AG08396 (cell line): ENCODE measurements around the gene NME4.
A peak's percentile ranks its signal among the peaks of the same experiment; 100 is the strongest.
"Not testable (repeated sequence)": the region's sequence is repeated elsewhere in the genome, so short reads cannot be mapped to it uniquely, and the experiment has no call there.

Experiments used
- DNase-seq: peaks from one replicate; pipeline ENCODE4 v3.0.0; 2012; ENCODE audit warnings: low spot score, mixed read lengths

Gene NME4

GRCh38 chr16:397135-397661 is at the start of gene NME4:
Gene NME4, plus strand, starts transcription at chr16:397199. Its CDS starts 24 bp downstream, at chr16:397223.
- peak; percentile 69 for DNase-seq

- DNase-seq, result no peak
Measured at GRCh38 chr16:347203-347602, 49.8 kb upstream of the NME4 start.

GRCh38 chr16:348495-348894 is 48.5 kb upstream of the NME4 start:
- DNase-seq, result not testable (repeated sequence)

- no peak for DNase-seq
Measured at GRCh38 chr16:349211-349610, 47.8 kb upstream of the NME4 start.

- DNase-seq, result no peak
Measured at GRCh38 chr16:350203-350602, 46.8 kb upstream of the NME4 start.

- peak; percentile 58 for DNase-seq
Measured at GRCh38 chr16:351804-352520, 45.0 kb upstream of the NME4 start.

GRCh38 chr16:352547-353403 is 44.2 kb upstream of the NME4 start, which contains the start of gene AXIN1:
Gene AXIN1, minus strand, starts transcription at chr16:352723. Its CDS starts 5,698 bp downstream, at chr16:347025.
- DNase-seq, result peak; percentile 95

- no peak for DNase-seq
Measured at GRCh38 chr16:353404-354290, 43.4 kb upstream of the NME4 start.

- no peak for DNase-seq
Measured at GRCh38 chr16:354291-354881, 42.6 kb upstream of the NME4 start.

GRCh38 chr16:354971-355461 is 42.0 kb upstream of the NME4 start:
- DNase-seq, result no peak

- no peak for DNase-seq
Measured at GRCh38 chr16:356741-357140, 40.3 kb upstream of the NME4 start.

GRCh38 chr16:359067-359763 is 37.8 kb upstream of the NME4 start:
- no peak for DNase-seq

- DNase-seq, result no peak
Measured at GRCh38 chr16:359871-360697, 36.9 kb upstream of the NME4 start.

GRCh38 chr16:360698-361336 is 36.2 kb upstream of the NME4 start:
- no peak for DNase-seq

- no peak for DNase-seq
Measured at GRCh38 chr16:361341-361871, 35.6 kb upstream of the NME4 start.

- DNase-seq, result peak; percentile 91
Measured at GRCh38 chr16:361872-362701, 34.9 kb upstream of the NME4 start.

GRCh38 chr16:362702-362999 is 34.3 kb upstream of the NME4 start:
- DNase-seq, result not testable (repeated sequence)

GRCh38 chr16:363110-363765 is 33.8 kb upstream of the NME4 start:
- no peak for DNase-seq
